Posterior vena cava (tissue), 2 donors: ENCODE measurements around the gene PNMT. TPM values are rescaled to one million over a fixed set of nuclear protein-coding genes. Genes with fewer than 3 reads are reported as not detected.

Source experiments
- DNase-seq: peaks from one replicate; pipeline ENCODE4 v3.0.0-alpha.2; 2020; ENCODE audit warnings: low spot score
- intact Hi-C, 2 donors: fragments of 100-400 bp; cut with DNase I; formaldehyde crosslinking; loops; one replicate each; pipeline versions ENCODE4 v1.14.1 to v1.14.2; 2022 to 2023
- long read RNA-seq, 2 donors: library from polyadenylated mRNA; unstranded; transcript quantifications; one replicate each; pipeline ENCODE4 v2.0.0, GENCODE V29; 2020 to 2021
- total RNA-seq, 2 donors: library from RNA; stranded (reverse); fragmentation: NEBNext Ultra II Directional; extraction: Animal tissue kit (Norgen Biotek cat#: 25700); gene quantifications; one replicate each; pipeline ENCODE4 v1.2.1, GENCODE V29; 2021
- donor health status: DM: yes; HTN: yes; CAD: no.
- donor health status: DM: yes; HTN: yes; CAD: no.

The PNMT gene
- 1 to 10 TPM in 1 of 2 donors, under 1 TPM in 1; 0.62 to 3.1 TPM for total RNA-seq
- long read RNA-seq, donor 1, result 0 reads
- long read RNA-seq, donor 2, result 0 reads

- intact Hi-C loops, result no loop called here
- DNase-seq, result peak; percentile 90
These were observed at the start of gene PNMT for GRCh38 chr17:39667945-39668924. TSS of gene PNMT (plus strand) at chr17:39668453. CDS start at chr17:39668476, 23 bp downstream.

DNA sequence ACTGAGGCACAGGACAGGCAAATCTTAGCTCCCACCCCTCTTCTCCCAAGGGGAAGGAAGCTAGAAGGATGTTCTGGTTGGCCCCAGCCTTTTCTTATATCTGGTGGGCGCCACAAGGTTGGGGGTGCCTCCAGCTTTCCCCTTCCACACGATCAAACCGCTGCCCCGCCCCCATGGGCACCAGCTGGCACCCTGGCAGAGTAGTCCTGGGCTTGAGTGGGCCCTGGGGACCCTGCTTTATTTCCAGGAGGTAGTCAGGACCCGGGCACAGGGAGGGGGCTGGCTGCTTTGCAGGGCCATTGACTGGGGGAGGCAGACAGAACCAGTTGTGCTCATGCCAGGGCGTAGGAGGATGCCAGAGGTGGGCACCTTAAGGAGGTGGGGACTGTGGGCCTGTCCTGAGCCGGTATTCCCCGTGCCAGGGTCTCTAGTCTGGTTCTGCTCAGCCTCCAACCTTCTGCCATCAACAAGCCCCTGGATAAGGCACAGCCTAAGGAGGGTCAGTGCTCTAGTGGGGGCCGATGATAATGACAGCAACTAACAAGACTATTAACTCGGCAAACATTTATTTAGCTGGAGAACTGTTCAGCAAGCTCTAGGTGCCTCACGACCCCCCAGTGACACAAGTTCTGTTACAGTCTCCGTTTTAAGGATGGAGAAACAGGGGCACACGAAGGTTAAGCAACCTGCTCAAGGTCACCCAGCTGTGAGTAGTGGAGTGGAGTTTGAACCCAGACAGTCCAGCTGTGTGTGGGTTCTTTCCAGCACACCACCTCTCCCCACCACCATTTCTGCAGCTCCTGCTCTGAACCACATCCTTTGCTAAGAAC lies 49.1 kb upstream of the PNMT start:
- intact Hi-C loops, result no loop called here

GRCh38 chr17:39619786-39620101 lies 48.5 kb upstream of the PNMT start:
- intact Hi-C loops, result loop anchor here in 1 of 2 donors (5.0 kb wide), 2 partner anchors 72 to 133 kb away; no protein-coding TSS in a partner anchor
- DNase-seq, result no peak

More for the DNA sequence above, 49.1 kb upstream of the PNMT start:
- DNase-seq, result no peak

- DNase-seq, result peak; percentile 96
- intact Hi-C loops, result loop anchor here in 1 of 2 donors (1.0 to 5.0 kb wide), 3 partner anchors 25 to 131 kb away; no protein-coding TSS in a partner anchor
These were observed 46.5 kb upstream of the PNMT start for GRCh38 chr17:39621523-39622379.

DNA sequence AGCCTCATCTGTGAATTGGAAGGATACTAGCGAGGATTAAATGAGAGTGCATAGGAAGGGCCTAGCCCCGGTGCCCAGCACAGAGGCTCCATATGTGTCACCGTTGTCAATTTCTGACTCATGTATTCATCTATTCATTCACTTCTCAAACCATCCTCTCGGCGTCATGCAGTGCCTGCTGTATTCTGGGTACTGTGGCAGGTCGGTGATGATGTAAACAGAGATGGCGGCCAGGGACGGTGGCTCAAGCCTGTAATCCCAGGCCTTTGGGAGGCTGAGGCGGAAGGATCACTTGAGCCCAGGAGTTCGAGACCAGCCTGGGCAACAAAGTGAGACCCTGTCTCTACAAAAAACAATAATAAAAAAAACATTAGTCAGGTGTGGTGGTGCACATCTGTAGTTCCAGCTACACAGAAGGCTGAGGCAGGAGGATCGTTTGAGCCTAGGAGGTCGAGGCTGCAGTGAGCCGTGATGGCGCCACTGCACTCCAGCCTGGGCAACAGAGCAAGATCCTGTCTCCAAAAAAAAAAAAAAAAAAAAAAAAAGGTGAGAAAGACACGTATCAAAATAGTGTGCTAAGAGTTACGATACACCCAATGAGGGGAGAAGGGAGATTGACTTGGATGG lies 45.8 kb upstream of the PNMT start:
- DNase-seq, result no peak
- intact Hi-C loops, result loop anchor here in 1 of 2 donors (1.0 to 5.0 kb wide), 3 partner anchors 24 to 130 kb away; no protein-coding TSS in a partner anchor

GRCh38 chr17:39623356-39623950 lies 44.8 kb upstream of the PNMT start:
- intact Hi-C loops, result loop anchor here in 1 of 2 donors (5.0 kb wide), 2 partner anchors 76 to 129 kb away; no protein-coding TSS in a partner anchor

DNA sequence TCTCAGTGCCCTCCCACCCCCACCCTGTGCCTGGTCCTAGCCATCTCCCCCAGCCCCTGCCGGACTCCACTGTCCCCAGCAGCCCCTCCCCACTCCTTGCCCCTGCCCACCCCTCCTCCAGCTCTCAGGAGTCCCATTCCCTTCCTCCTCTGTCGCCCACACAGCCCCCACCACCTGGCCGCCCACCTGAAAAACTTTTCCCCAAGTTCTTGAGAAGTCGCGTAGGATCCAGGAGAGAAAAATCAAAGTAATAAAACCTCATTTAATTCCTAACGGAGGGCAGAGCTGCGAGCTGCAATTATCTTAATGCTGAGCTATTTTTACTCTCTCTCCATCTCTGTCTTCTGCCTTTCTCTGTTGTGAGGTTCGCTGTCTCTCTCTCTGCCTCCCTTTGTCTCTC lies 43.9 kb upstream of the PNMT start:
- intact Hi-C loops, result loop anchor here in 1 of 2 donors (5.0 kb wide), 2 partner anchors 77 to 128 kb away; no protein-coding TSS in a partner anchor
- no peak for DNase-seq

More at GRCh38 chr17:39623356-39623950, 44.8 kb upstream of the PNMT start:
- DNase-seq, result peak; percentile 96

- intact Hi-C loops, result loop anchor here in 1 of 2 donors (5.0 kb wide), 1 partner anchor 73 kb away; no protein-coding TSS in a partner anchor
- DNase-seq, result no peak
These were observed 43.0 kb upstream of the PNMT start for GRCh38 chr17:39625198-39625785.

DNA sequence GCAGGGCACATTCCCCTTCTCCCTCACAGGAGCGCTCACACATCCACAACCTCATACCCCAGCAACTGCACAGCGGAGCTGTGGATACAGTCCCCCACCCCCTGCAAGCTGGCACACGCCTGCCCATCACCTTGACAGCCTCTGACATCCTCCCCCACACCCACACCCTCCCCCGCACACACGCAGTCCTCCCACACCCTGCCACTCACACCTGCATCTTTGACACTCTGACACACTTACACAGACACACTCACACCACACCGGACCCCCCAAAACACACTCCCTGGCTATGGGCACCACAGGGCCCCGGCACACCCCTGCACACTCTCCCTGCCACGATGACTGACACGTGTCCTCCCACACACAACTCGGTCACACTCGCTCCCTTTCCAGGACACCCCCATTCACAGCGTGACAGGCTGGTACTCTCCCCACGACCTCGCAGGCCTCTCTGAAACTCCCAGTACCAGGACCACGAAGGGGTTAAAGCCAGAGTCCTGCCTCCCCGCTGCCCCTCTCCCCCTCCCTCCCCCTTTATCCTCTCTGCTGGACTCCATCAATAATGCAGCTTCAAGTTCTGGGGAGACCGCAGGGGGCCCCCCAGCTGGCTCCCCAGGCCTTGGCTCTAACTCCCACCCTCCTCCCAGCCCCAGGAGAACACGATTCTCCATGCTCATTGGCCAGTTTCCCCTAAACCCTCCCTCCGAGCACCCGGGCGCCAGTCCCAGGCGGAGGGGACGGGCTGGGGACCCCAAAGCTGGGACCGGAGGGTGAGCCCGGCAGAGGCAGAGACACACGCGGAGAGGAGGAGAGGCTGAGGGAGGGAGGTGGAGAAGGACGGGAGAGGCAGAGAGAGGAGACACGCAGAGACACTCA lies 41.8 kb upstream of the PNMT start, which contains the start of gene PPP1R1B:
TSS of gene PPP1R1B (plus strand) at position 782 of the 876 bp plus-strand sequence. CDS start 441 bp downstream, outside the sequence.
- intact Hi-C loops, result loop anchor here in 1 of 2 donors (5.0 kb wide), 1 partner anchor 74 kb away; no protein-coding TSS in a partner anchor

DNA sequence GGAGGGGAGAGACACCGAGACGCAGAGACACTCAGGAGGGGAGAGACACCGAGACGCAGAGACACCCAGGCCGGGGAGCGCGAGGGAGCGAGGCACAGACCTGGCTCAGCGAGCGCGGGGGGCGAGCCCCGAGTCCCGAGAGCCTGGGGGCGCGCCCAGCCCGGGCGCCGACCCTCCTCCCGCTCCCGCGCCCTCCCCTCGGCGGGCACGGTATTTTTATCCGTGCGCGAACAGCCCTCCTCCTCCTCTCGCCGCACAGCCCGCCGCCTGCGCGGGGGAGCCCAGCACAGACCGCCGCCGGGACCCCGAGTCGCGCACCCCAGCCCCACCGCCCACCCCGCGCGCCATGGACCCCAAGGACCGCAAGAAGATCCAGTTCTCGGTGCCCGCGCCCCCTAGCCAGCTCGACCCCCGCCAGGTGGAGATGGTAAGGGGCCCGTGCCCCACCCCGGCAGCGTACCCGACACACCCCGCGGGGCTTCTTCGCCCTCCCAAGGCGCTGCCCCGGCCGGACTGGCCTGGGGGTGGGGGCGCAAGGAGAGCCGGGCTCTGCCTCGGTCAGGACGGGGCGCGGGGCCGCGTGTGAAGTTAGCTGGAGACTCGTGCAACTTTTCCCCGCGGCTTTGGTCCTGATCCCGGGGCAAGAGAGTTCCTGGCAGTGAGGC lies 41.1 kb upstream of the PNMT start:
- intact Hi-C loops, result loop anchor here in 1 of 2 donors (5.0 kb wide), 1 partner anchor 75 kb away; no protein-coding TSS in a partner anchor
- no peak for DNase-seq

More for the DNA sequence above, 41.8 kb upstream of the PNMT start, which contains the start of gene PPP1R1B:
- no peak for DNase-seq

DNA sequence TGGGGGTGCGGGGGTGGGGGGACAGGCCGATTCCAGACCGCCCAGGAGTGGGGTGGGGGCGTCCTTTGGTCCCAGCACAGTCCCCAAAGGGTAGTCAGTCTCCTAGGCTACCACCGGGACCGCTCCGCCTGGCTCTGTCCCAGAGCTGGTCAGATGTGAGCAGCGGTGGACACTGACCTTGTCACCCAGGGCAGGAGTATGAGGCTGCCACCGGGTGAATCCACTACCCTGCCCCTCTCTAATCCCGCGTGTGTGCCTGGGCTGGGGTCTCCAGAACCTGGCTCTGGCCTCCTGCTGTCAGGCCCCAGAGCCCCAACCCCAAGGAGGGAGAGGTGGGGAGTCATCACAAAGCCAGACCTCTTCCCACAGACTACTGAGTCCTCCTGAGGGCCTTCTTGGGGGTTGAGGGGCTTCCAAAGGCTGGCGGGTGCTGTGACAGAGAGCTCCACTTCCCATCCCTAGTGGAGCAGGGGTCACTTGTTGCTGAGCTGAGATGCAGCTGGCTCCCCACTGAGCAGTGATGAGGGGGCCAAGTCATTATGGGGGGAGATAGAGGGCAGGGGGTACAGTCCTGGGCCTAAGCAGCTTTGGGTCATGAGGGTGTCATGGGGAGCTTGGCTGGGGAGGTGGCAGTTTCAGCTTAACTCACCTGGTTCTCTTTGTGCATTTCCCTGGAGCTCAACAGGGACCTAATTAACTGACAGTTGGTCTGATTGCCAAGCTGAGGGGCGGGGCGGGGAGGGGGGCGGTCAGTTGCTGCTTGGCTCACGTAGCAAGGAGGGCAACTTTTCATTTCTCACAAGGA lies 40.3 kb upstream of the PNMT start:
- intact Hi-C loops, result loop anchor here in 1 of 2 donors (5.0 kb wide), 1 partner anchor 76 kb away; no protein-coding TSS in a partner anchor
- no peak for DNase-seq

DNA sequence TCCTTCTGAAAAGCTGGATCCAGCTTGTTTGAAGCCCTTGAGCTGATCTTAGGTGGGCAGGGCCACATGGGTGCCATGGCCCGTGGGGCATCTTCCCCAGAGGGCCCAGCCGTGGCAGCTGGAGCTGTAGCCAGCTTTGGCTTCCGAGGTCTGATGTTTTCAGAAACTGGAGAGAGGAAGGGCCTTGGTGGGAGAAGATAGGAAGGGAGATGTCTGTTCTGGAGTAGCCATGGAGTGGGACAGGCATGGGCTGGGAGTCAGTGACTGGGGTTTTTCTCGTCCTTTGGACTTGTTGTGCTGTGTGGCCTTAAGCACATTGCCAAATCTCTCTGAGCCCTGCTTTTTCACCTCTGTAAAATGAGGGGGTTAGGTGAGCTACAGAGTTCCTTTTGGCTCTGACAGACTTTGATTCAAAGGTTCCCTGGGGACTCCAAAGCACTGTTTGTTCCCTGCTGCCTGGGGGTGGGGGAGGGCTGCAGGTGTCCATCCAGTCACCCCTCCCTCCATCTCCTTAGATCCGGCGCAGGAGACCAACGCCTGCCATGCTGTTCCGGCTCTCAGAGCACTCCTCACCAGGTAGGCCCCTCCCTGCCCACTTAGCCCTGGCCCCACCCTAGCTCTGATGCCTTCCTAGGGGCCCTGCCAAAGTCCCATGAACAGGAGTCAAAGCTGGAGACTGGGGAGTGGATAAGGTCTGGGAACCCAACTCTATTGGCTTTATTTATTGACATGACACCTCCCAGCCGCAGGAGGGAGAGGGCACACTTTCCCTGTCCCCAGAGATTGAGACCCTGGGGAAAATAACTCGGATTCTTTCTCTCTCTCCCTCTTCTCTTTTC lies 39.4 kb upstream of the PNMT start:
- intact Hi-C loops, result loop anchor here in 1 of 2 donors (5.0 kb wide), 1 partner anchor 77 kb away; no protein-coding TSS in a partner anchor
- no peak for DNase-seq

- no peak for DNase-seq
- intact Hi-C loops, result loop anchor here in 1 of 2 donors (5.0 kb wide), 1 partner anchor 77 kb away; no protein-coding TSS in a partner anchor
These were observed 38.8 kb upstream of the PNMT start for GRCh38 chr17:39629494-39629880.
